Immature natural killer cell (primary cell): Measurements from ENCODE around the gene BORCS5. TPM values are rescaled to one million over a fixed set of nuclear protein-coding genes. Genes with fewer than 3 reads are reported as not detected.

Experiments used
- DNase-seq, 3 donors: peaks; one replicate each; pipeline ENCODE4 v3.0.0; 2022; ENCODE audit warnings: mixed read lengths in 1 of 3
- H3K27ac Mint-ChIP-seq, 6 donors: one replicate each; pipeline ENCODE4 v1.8.0; 2020; ENCODE audit warnings: mixed read lengths in 6 of 6, mild to moderate bottlenecking in 5 of 6, inconsistent platforms in 4 of 6, moderate library complexity in 3 of 6
- H3K27me3 Mint-ChIP-seq, 3 donors: one replicate each; pipeline ENCODE4 v1.8.0; 2020 to 2021; ENCODE audit warnings: low read depth in 3 of 3, mild to moderate bottlenecking in 3 of 3, mixed read lengths in 3 of 3, moderate library complexity in 3 of 3, inconsistent platforms in 1 of 3
- H3K36me3 Mint-ChIP-seq, 3 donors: one replicate each; pipeline ENCODE4 v1.8.0; 2020; ENCODE audit warnings: mixed read lengths in 3 of 3, inconsistent platforms in 2 of 3, mild to moderate bottlenecking in 2 of 3
- H3K4me1 Mint-ChIP-seq, 2 donors: one replicate each; pipeline ENCODE4 v1.8.0; 2020; ENCODE audit warnings: inconsistent platforms in 2 of 2, mild to moderate bottlenecking in 2 of 2, mixed read lengths in 2 of 2, moderate library complexity in 1 of 2
- H3K4me3 Mint-ChIP-seq, 5 donors: one replicate each; pipeline ENCODE4 v1.8.0; 2020; ENCODE audit warnings: mild to moderate bottlenecking in 5 of 5, mixed read lengths in 5 of 5, inconsistent platforms in 3 of 5, moderate library complexity in 3 of 5
- H3K9me3 Mint-ChIP-seq, 6 donors: one replicate each; pipeline ENCODE4 v1.8.0; 2020; ENCODE audit warnings: mild to moderate bottlenecking in 6 of 6, mixed read lengths in 6 of 6, inconsistent platforms in 4 of 6, moderate library complexity in 3 of 6
- polyA plus RNA-seq, 3 donors: library from polyadenylated mRNA; unstranded; fragments of 300-500 nt; fragmentation: Illumina TruSeq; gene quantifications; one replicate each; pipeline ENCODE4 v1.2.3, GENCODE V29; 2021

Gene BORCS5
- polyA plus RNA-seq, 3 donors from 2014 or later = 16.7 to 34.5 (median 25.6) TPM

GRCh38 chr12:12439636-12440035 lies 82.8 kb downstream of the BORCS5 start:
- H3K4me3 Mint-ChIP-seq = peak overlapping the region in 2 of 5 donors; percentile 45 to 67

GRCh38 chr12:12440784-12441428 lies 84.0 kb downstream of the BORCS5 start:
- H3K36me3 Mint-ChIP-seq = peaks cover 6 to 17% (median 10%) of the 10 kb centered on the region in 3 donors
- H3K27me3 Mint-ChIP-seq = peaks cover 0 to 1% (median 0%) of the 10 kb centered on the region in 3 donors
- H3K4me3 Mint-ChIP-seq = peak overlapping the region; percentile 18 to 80 (median 48)
- no peak for DNase-seq
- peak overlapping the region; percentile 91 to 98 (median 95) for H3K27ac Mint-ChIP-seq
- H3K9me3 Mint-ChIP-seq = no peaks in the 10 kb centered on the region
- H3K4me1 Mint-ChIP-seq = peaks cover 42 to 52% of the 10 kb centered on the region in 2 donors

More at GRCh38 chr12:12439636-12440035, 82.8 kb downstream of the BORCS5 start:
- Mint-ChIP-seq H3K27me3 (no peaks in the 10 kb centered on the region), H3K4me1 (peaks cover 42 to 52% of the 10 kb centered on the region in 2 donors), H3K27ac (peak overlapping the region; percentile 91 to 98 (median 95)), H3K9me3 (no peaks in the 10 kb centered on the region), H3K36me3 (peaks cover 6 to 21% (median 11%) of the 10 kb centered on the region in 3 donors)
- DNase-seq = peak in 2 of 3 donors; percentile 12 to 54

GRCh38 chr12:12441429-12441807 lies 84.5 kb downstream of the BORCS5 start:
- DNase-seq = no peak
- Mint-ChIP-seq H3K27me3 (peaks cover 0 to 2% (median 2%) of the 10 kb centered on the region in 3 donors), H3K9me3 (no peaks in the 10 kb centered on the region), H3K4me1 (peaks cover 42 to 52% of the 10 kb centered on the region in 2 donors), H3K4me3 (peak overlapping the region; percentile 33 to 80 (median 57)), H3K36me3 (peaks cover 6 to 12% (median 7%) of the 10 kb centered on the region in 3 donors), H3K27ac (peak overlapping the region; percentile 91 to 98 (median 95))

- Mint-ChIP-seq H3K27me3 (peaks cover 0 to 2% (median 2%) of the 10 kb centered on the region in 3 donors), H3K36me3 (peaks cover 5 to 7% (median 5%) of the 10 kb centered on the region in 3 donors), H3K27ac (peak overlapping the region; percentile 91 to 98 (median 95)), H3K4me3 (peak overlapping the region; percentile 33 to 80 (median 57)), H3K9me3 (no peaks in the 10 kb centered on the region), H3K4me1 (peaks cover 42 to 52% of the 10 kb centered on the region in 2 donors)
- peak; percentile 62 to 73 (median 71) for DNase-seq
Observed at GRCh38 chr12:12441843-12442461, 85.1 kb downstream of the BORCS5 start.

GRCh38 chr12:12442548-12443071 lies 85.7 kb downstream of the BORCS5 start:
- peak overlapping the region; percentile 91 to 98 (median 95) for H3K27ac Mint-ChIP-seq
- DNase-seq = no peak
- H3K4me3 Mint-ChIP-seq = peak overlapping the region; percentile 3 to 80 (median 48)
- H3K9me3 Mint-ChIP-seq = no peaks in the 10 kb centered on the region
- H3K36me3 Mint-ChIP-seq = peaks cover 0 to 5% (median 0%) of the 10 kb centered on the region in 3 donors
- peaks cover 0 to 6% (median 2%) of the 10 kb centered on the region in 3 donors for H3K27me3 Mint-ChIP-seq
- H3K4me1 Mint-ChIP-seq = peaks cover 42 to 57% of the 10 kb centered on the region in 2 donors

GRCh38 chr12:12443431-12443878 lies 86.6 kb downstream of the BORCS5 start:
- Mint-ChIP-seq H3K4me1 (peaks cover 42 to 57% of the 10 kb centered on the region in 2 donors), H3K9me3 (no peaks in the 10 kb centered on the region), H3K36me3 (peaks cover 0 to 5% (median 0%) of the 10 kb centered on the region in 3 donors), H3K4me3 (no peak overlapping the region), H3K27me3 (peaks cover 0 to 6% (median 2%) of the 10 kb centered on the region in 3 donors), H3K27ac (peak overlapping the region; percentile 91 to 98 (median 95))
- no peak for DNase-seq

GRCh38 chr12:12445165-12445881 lies 88.4 kb downstream of the BORCS5 start:
- DNase-seq = no peak
- Mint-ChIP-seq H3K27me3 (peaks cover 0 to 6% (median 4%) of the 10 kb centered on the region in 3 donors), H3K9me3 (no peaks in the 10 kb centered on the region)

GRCh38 chr12:12445882-12446181 lies 89.0 kb downstream of the BORCS5 start:
- Mint-ChIP-seq H3K27ac (no peak overlapping the region), H3K4me1 (peaks cover 30 to 42% of the 10 kb centered on the region in 2 donors)

More at GRCh38 chr12:12445165-12445881, 88.4 kb downstream of the BORCS5 start:
- H3K4me3 Mint-ChIP-seq = no peak overlapping the region
- peaks cover 35 to 47% of the 10 kb centered on the region in 2 donors for H3K4me1 Mint-ChIP-seq
- H3K36me3 Mint-ChIP-seq = peaks cover 4 to 13% (median 8%) of the 10 kb centered on the region in 3 donors
- peak overlapping the region in 2 of 6 donors; percentile 14 to 33 for H3K27ac Mint-ChIP-seq

GRCh38 chr12:12446786-12447185 lies 89.9 kb downstream of the BORCS5 start:
- peaks cover 20 to 33% of the 10 kb centered on the region in 2 donors for H3K4me1 Mint-ChIP-seq

More at GRCh38 chr12:12445882-12446181, 89.0 kb downstream of the BORCS5 start:
- Mint-ChIP-seq H3K27me3 (peaks cover 0 to 6% (median 4%) of the 10 kb centered on the region in 3 donors), H3K9me3 (no peaks in the 10 kb centered on the region), H3K36me3 (peaks cover 4 to 13% (median 8%) of the 10 kb centered on the region in 3 donors), H3K4me3 (no peak overlapping the region)
- DNase-seq = no peak

GRCh38 chr12:12447236-12447635 lies 90.4 kb downstream of the BORCS5 start:
- Mint-ChIP-seq H3K4me1 (peaks cover 16 to 28% of the 10 kb centered on the region in 2 donors), H3K27me3 (peaks cover 0 to 6% (median 4%) of the 10 kb centered on the region in 3 donors), H3K27ac (peak overlapping the region in 4 of 6 donors; percentile 6 to 82 (median 36)), H3K36me3 (peaks cover 4 to 18% (median 8%) of the 10 kb centered on the region in 3 donors), H3K9me3 (no peaks in the 10 kb centered on the region), H3K4me3 (no peak overlapping the region)
- DNase-seq = no peak

More at GRCh38 chr12:12446786-12447185, 89.9 kb downstream of the BORCS5 start:
- H3K36me3 Mint-ChIP-seq = peaks cover 4 to 18% (median 8%) of the 10 kb centered on the region in 3 donors
- no peaks in the 10 kb centered on the region for H3K9me3 Mint-ChIP-seq
- no peak for DNase-seq
- H3K27ac Mint-ChIP-seq = peak overlapping the region in 3 of 6 donors; percentile 6 to 82 (median 35)
- peaks cover 0 to 6% (median 4%) of the 10 kb centered on the region in 3 donors for H3K27me3 Mint-ChIP-seq
- no peak overlapping the region for H3K4me3 Mint-ChIP-seq

GRCh38 chr12:12447837-12448236 lies 91.0 kb downstream of the BORCS5 start:
- Mint-ChIP-seq H3K27ac (no peak overlapping the region), H3K36me3 (peaks cover 4 to 18% (median 8%) of the 10 kb centered on the region in 3 donors), H3K4me1 (peaks cover 10 to 22% of the 10 kb centered on the region in 2 donors), H3K4me3 (no peak overlapping the region), H3K27me3 (peaks cover 0 to 6% (median 4%) of the 10 kb centered on the region in 3 donors), H3K9me3 (no peaks in the 10 kb centered on the region)
- no peak for DNase-seq

GRCh38 chr12:12449533-12450025 lies 92.7 kb downstream of the BORCS5 start:
- no peaks in the 10 kb centered on the region for H3K9me3 Mint-ChIP-seq
- H3K27me3 Mint-ChIP-seq = peaks cover 0 to 6% (median 4%) of the 10 kb centered on the region in 3 donors
- H3K4me3 Mint-ChIP-seq = no peak overlapping the region
- H3K36me3 Mint-ChIP-seq = peaks cover 8 to 18% (median 8%) of the 10 kb centered on the region in 3 donors
- H3K27ac Mint-ChIP-seq = no peak overlapping the region
- no peak for DNase-seq
- H3K4me1 Mint-ChIP-seq = peaks cover 0 to 5% of the 10 kb centered on the region in 2 donors

GRCh38 chr12:12450043-12450471 lies 93.2 kb downstream of the BORCS5 start:
- Mint-ChIP-seq H3K27me3 (peaks cover 0 to 6% (median 4%) of the 10 kb centered on the region in 3 donors), H3K9me3 (no peaks in the 10 kb centered on the region), H3K27ac (no peak overlapping the region), H3K36me3 (peaks cover 8 to 18% (median 8%) of the 10 kb centered on the region in 3 donors), H3K4me1 (peaks cover 0 to 5% of the 10 kb centered on the region in 2 donors), H3K4me3 (no peak overlapping the region)
- DNase-seq = no peak
